Skeletal muscle satellite cell (primary cell): ENCODE measurements around the gene DDR2.
"Not testable (repeated sequence)": the region's sequence is repeated elsewhere in the genome, so short reads cannot be mapped to it uniquely, and the experiment has no call there.

Experiments used
- H3K27me3 ChIP-seq: 2 replicates; pipeline ENCODE4 v1.7.0; 2013; ENCODE audit warnings: low read length; ENCODE audit not compliant: control insufficient read depth, insufficient read depth
- H3K36me3 ChIP-seq: 2 replicates; pipeline ENCODE4 v1.7.0; 2013; ENCODE audit warnings: mild to moderate bottlenecking, control low read depth, low read length; ENCODE audit not compliant: insufficient read depth
- H3K4me1 ChIP-seq: 2 replicates; pipeline ENCODE4 v1.7.0; 2013; ENCODE audit warnings: low read length; ENCODE audit not compliant: control insufficient read depth, insufficient read depth
- H3K4me2 ChIP-seq: 2 replicates; pipeline ENCODE4 v1.7.0; 2013; ENCODE audit warnings: mild to moderate bottlenecking, low read length
- H3K4me3 ChIP-seq: 2 replicates; pipeline ENCODE4 v1.7.0; 2013; ENCODE audit warnings: low read length
- H3K9ac ChIP-seq: 2 replicates; pipeline ENCODE4 v1.7.0; 2013; ENCODE audit warnings: mild to moderate bottlenecking, low read depth, low read length, moderate library complexity
- H3K9me3 ChIP-seq: replicated peaks from 2 replicates; pipeline ENCODE4 v1.7.0; 2013; ENCODE audit warnings: mild to moderate bottlenecking, control low read depth, low read length

Gene DDR2

DNA sequence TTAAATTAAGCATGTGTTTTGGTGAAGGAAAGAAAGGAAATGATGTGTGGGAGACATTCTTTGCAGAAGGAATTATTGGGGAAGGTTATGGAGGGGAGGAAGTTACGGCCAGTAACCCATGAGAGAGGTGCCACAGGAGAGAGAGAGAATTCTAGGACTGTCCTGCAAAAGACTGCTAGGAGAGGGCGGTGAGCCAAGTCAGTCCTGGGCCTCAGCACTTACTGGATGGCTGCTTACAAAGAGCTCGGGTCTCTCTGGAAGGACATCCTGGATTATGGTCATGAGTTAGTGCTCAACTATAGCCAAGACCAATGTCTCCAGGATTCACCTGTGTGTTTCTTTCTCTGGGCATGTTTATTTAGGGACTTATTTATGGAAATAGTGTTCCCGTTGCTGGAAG lies 83.9 kb downstream of the DDR2 start:
- Histone ChIP-seq H3K4me2 (no peak overlapping the region), H3K9me3 (no peaks in the 10 kb centered on the region), H3K27me3 (no peaks in the 10 kb centered on the region), H3K36me3 (peaks cover 4% of the 10 kb centered on the region), H3K9ac (no peak overlapping the region), H3K4me3 (no peak overlapping the region), H3K4me1 (peaks cover 10% of the 10 kb centered on the region)

- H3K4me3 ChIP-seq, result no peak overlapping the region
- H3K9me3 ChIP-seq, result no peaks in the 10 kb centered on the region
- peaks cover 4% of the 10 kb centered on the region for H3K36me3 ChIP-seq
- no peak overlapping the region for H3K4me2 ChIP-seq
- H3K4me1 ChIP-seq, result peaks cover 10% of the 10 kb centered on the region
- H3K9ac ChIP-seq, result no peak overlapping the region
- H3K27me3 ChIP-seq, result no peaks in the 10 kb centered on the region
Observed at GRCh38 chr1:162716552-162716951, 84.3 kb downstream of the DDR2 start.

DNA sequence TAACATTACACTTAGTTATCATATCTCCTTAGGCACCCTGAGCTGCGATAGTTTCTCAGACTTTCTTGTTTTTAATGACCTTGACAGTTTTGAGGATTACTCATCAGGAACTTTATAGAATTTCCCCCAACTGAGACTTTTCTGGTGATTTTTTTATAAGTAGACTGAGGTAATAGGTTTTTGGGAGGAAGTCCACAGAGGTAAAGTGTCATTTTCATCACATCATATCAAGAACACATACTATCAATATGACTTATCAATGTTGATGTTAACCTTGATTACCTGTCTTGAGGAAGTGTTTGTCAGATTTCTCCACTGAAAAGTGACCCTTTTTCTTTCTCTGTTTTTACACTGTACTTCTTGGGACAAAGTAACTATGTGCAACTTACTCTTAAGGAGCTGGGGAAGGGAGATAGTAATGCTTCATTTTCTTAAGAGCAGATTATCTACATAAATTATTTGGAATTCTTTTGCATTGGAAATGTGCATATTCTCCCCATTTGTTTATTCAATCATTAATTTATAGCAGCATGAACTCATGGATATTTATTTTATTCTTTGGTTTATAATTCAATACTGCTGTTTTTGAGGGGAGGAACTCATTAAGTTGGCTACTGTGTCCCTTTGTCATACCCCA lies 85.4 kb downstream of the DDR2 start:
- H3K9me3 ChIP-seq, result no peaks in the 10 kb centered on the region
- H3K9ac ChIP-seq, result no peak overlapping the region
- H3K4me1 ChIP-seq, result peaks cover 11% of the 10 kb centered on the region
- H3K27me3 ChIP-seq, result no peaks in the 10 kb centered on the region
- no peak overlapping the region for H3K4me3 ChIP-seq
- H3K4me2 ChIP-seq, result no peak overlapping the region
- peaks cover 4% of the 10 kb centered on the region for H3K36me3 ChIP-seq

GRCh38 chr1:162719678-162720077 lies 87.4 kb downstream of the DDR2 start:
- Histone ChIP-seq H3K4me3 (no peak overlapping the region), H3K4me1 (peaks cover 14% of the 10 kb centered on the region), H3K9ac (no peak overlapping the region)

GRCh38 chr1:162720996-162721395 lies 88.7 kb downstream of the DDR2 start:
- H3K27me3 ChIP-seq, result no peaks in the 10 kb centered on the region
- no peak overlapping the region for H3K4me3 ChIP-seq
- no peak overlapping the region for H3K9ac ChIP-seq
- H3K36me3 ChIP-seq, result peaks cover 4% of the 10 kb centered on the region
- H3K4me2 ChIP-seq, result no peak overlapping the region
- peaks cover 24% of the 10 kb centered on the region for H3K4me1 ChIP-seq
- H3K9me3 ChIP-seq, result no peaks in the 10 kb centered on the region

More at GRCh38 chr1:162719678-162720077, 87.4 kb downstream of the DDR2 start:
- no peaks in the 10 kb centered on the region for H3K27me3 ChIP-seq
- peaks cover 4% of the 10 kb centered on the region for H3K36me3 ChIP-seq
- H3K4me2 ChIP-seq, result no peak overlapping the region
- H3K9me3 ChIP-seq, result no peaks in the 10 kb centered on the region

DNA sequence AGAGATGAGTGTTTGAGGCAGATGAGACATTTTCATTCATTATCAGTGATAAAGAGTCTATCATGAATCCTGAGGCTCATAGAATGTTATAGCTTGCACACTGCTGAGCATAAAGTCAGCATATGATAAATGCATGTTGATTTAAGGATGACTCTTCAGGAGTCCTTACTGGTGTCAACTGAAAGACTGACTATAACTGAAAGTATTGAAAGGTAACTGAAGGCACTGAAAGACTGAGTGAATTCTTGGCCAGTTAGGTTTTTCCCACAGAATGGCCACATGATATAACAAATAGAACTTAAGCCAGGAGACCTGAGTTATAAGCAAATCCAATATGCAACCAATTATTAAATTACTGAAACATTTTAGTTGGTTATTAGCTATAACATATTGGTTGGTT lies 89.2 kb downstream of the DDR2 start:
- H3K9ac ChIP-seq, result no peak overlapping the region
- H3K4me2 ChIP-seq, result no peak overlapping the region
- H3K27me3 ChIP-seq, result no peaks in the 10 kb centered on the region
- H3K9me3 ChIP-seq, result no peaks in the 10 kb centered on the region
- no peak overlapping the region for H3K4me3 ChIP-seq
- peaks cover 4% of the 10 kb centered on the region for H3K36me3 ChIP-seq
- H3K4me1 ChIP-seq, result peaks cover 24% of the 10 kb centered on the region

DNA sequence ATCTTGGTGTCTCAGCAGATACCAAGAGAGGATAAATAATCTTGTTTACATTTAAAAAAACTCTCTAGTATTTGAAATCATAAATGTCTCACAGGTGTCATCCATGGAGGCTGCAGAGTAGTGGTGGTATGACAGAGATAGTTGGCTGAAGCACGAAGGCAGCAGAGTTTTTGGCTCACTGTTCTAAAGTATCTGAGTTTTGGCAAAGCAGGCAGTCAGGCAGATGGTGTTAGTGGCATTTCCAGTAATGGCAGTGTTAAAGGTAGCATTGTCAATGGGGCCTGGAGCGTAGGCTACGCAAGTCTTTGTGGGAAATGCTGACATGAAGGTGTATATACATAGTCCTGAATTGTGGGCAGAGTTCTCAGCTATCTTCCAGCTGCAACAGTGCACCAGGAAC lies 89.8 kb downstream of the DDR2 start:
- Histone ChIP-seq H3K4me3 (no peak overlapping the region), H3K4me1 (peaks cover 24% of the 10 kb centered on the region), H3K27me3 (no peaks in the 10 kb centered on the region), H3K9me3 (no peaks in the 10 kb centered on the region), H3K4me2 (no peak overlapping the region), H3K36me3 (peaks cover 4% of the 10 kb centered on the region), H3K9ac (no peak overlapping the region)

GRCh38 chr1:162724583-162725120 lies 92.4 kb downstream of the DDR2 start:
- Histone ChIP-seq H3K4me3 (no peak overlapping the region), H3K9ac (no peak overlapping the region), H3K27me3 (no peaks in the 10 kb centered on the region), H3K36me3 (peaks cover 3% of the 10 kb centered on the region), H3K4me1 (peaks cover 24% of the 10 kb centered on the region), H3K4me2 (no peak overlapping the region), H3K9me3 (no peaks in the 10 kb centered on the region)

GRCh38 chr1:162725301-162725837 lies 93.1 kb downstream of the DDR2 start:
- Histone ChIP-seq H3K4me1 (peaks cover 24% of the 10 kb centered on the region), H3K4me2 (no peak overlapping the region), H3K4me3 (no peak overlapping the region), H3K9me3 (no peaks in the 10 kb centered on the region), H3K36me3 (no peaks in the 10 kb centered on the region), H3K9ac (no peak overlapping the region), H3K27me3 (no peaks in the 10 kb centered on the region)

- peaks cover under 1% of the 10 kb centered on the region for H3K36me3 ChIP-seq
- no peaks in the 10 kb centered on the region for H3K27me3 ChIP-seq
- H3K4me2 ChIP-seq, result no peak overlapping the region
- H3K9me3 ChIP-seq, result no peaks in the 10 kb centered on the region
- H3K4me3 ChIP-seq, result no peak overlapping the region
- peaks cover 14% of the 10 kb centered on the region for H3K4me1 ChIP-seq
- no peak overlapping the region for H3K9ac ChIP-seq
Observed at GRCh38 chr1:162726555-162726954, 94.3 kb downstream of the DDR2 start.

- peaks cover 13% of the 10 kb centered on the region for H3K4me1 ChIP-seq
- H3K4me3 ChIP-seq, H3K4me2 ChIP-seq, H3K9ac ChIP-seq, H3K27me3 ChIP-seq, H3K36me3 ChIP-seq, H3K9me3 ChIP-seq: not testable (repeated sequence)
Observed at GRCh38 chr1:162727493-162727892, 95.2 kb downstream of the DDR2 start.

DNA sequence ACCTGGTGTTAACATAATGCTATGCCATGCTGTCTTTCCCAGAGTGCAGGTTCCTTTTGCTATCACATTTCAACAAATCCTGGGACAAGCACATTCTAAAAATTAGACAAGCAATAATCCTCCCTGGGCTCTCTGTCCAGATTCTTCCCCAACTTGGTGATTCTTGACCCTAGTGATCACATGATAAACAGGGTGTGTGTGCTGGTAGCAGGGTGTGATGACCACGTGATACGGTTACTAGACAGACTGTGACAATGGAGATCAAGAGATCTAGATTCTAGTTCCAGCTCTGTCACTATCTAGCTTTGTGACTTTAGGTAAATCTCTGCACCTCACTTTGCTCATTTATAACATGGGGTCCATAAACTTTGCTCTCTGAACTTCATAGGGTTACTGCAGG lies 96.3 kb downstream of the DDR2 start:
- Histone ChIP-seq H3K27me3 (no peaks in the 10 kb centered on the region), H3K36me3 (peaks cover 10% of the 10 kb centered on the region), H3K4me2 (no peak overlapping the region), H3K4me3 (no peak overlapping the region), H3K9ac (no peak overlapping the region), H3K4me1 (peaks cover 13% of the 10 kb centered on the region), H3K9me3 (no peaks in the 10 kb centered on the region)
